GM10847 (cell line): ENCODE results near the gene CKAP5.

Experiments used
- POLR2A ChIP-seq: IDR thresholded peaks from 2 replicates; pipeline ENCODE4 v1.6.1; 2011; ENCODE audit not compliant: insufficient read length; ENCODE audit errors: extremely low read depth

CKAP5 gene

DNA sequence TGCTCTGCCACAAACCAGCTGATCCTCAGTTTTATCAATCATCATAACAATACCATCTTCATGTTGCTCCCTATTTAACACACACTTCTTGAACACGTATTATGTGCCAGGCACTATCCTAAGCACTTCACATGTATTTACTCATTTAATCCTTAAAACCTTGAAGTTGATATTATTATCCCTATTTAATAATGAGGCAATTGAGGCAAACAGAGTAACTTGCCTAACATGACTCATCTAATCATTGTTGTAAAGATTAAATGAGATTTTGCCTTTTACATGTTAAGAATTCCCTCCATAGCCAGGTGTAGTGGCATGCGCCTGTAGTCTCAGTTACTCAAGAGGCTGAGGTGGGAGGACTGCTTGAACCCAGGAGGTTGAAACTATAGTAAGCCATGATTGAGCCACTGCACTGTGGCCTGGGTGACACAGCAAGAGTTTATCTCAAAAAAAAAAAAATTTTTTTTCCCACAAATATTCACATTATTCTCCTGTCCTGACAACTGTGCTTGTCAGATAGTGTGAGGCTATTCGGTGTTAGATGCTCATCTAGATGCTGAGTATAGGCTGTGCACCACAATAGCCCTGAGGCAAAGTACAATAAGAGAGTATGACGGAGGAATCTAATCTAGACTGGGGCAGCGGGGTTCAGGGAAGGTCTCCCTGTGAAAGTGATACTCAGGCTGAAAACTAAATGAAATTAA lies 13.4 kb downstream of the CKAP5 start:
- TF ChIP-seq POLR2A: no peak

- TF ChIP-seq POLR2A: no peak
Measured at GRCh38 chr11:46827995-46828394, 18.1 kb downstream of the CKAP5 start.

DNA sequence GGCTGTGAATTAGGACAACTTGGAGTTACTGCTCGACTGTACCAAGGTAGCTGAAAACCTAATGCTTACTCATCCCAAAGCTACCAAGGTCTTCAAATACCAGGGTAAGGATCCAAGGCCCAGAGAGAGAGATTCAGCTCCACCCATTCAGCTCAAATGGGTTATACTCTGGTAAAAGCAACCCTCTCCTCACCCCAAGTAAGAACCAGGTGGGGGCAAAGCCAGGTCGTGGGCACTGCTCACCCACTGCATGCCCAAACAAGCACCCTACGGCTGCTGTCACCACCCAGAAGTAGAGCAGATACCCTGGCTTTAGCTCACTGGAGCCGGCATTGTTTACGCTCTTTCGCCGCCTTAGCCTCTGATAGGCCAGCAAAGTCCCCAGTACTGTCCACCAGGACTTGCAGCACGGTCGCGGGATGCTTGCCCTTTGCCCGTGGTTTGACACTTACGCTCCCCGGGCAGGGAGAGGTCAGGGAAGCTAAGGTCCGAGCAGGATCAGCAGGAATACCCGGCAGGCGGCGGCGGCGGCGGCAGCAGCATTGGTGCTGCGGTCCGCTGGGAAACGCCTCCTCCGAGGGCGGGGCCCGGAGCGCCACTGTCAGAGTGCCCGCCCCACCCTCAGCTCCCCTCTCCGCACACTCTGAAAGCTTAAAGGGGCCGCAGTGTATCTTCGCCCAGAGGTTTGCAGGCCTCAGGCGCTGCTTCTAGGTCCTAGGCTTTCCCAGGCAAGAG lies 19.6 kb downstream of the CKAP5 start:
- TF ChIP-seq POLR2A: no peak

GRCh38 chr11:46808799-46809431 lies 37.2 kb downstream of the CKAP5 start:
- no peak for TF ChIP-seq POLR2A

DNA sequence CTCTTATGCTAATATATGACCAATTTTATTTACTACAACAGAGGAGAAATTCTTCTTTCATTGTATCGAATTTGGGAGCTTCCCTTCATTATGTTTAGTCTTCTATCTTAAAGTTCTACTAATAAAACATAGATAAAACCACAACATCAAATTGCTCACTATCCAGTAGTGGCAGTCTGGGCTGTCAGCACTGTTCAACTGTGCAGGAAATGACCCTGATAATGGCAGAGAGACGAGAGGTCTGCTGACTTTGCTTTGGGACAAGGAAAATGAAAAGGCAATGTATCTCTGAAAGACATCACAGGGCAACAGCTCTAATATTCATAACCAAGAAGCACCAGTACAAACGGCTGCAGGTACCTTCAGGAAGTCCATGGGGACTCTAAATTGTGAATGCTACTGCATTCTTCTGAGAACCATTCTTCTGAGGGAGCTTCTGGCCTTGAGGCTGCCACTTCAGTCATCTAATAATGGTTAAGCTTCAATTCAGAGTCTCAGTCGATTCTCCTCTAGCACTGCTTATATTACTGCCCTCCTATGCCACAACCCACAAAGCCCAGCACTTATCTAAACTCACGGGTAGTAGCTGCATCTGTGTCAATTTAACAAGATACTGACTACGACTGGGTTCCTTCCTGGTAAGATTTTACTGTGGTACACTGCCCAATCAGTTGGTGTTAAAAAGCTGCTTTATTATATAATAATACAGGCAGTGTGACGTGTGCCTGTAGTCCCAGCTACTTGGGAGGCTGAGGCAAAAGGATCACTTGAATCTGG lies 44.2 kb downstream of the CKAP5 start:
- no peak for TF ChIP-seq POLR2A

- no peak for TF ChIP-seq POLR2A
Measured at GRCh38 chr11:46800177-46800576, 45.9 kb downstream of the CKAP5 start.

DNA sequence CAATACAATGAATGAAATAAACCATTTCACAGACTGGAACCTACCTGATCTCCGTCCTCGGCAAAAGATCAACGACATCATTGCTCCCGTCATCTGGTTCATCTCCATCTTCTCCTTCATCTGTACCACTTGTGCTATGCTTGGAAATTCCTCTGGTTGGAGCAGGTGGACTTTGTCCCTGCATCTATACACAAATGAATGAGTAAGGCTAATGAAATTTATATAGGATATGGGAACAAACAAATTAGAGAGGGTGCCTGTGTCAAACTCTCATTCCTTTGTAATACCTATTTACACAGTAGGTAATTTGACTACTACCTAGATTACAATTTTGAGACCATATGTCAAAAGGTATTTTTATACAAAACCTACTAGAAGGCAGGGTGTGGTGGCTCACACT lies 67.7 kb downstream of the CKAP5 start:
- no peak for TF ChIP-seq POLR2A

GRCh38 chr11:46776878-46777277 lies 69.2 kb downstream of the CKAP5 start:
- TF ChIP-seq POLR2A: no peak

GRCh38 chr11:46769636-46770221 lies 76.4 kb downstream of the CKAP5 start:
- TF ChIP-seq POLR2A: no peak

GRCh38 chr11:46766656-46767055 lies 79.4 kb downstream of the CKAP5 start:
- no peak for TF ChIP-seq POLR2A

- TF ChIP-seq POLR2A: no peak
Measured at GRCh38 chr11:46762248-46762647, 83.8 kb downstream of the CKAP5 start.

DNA sequence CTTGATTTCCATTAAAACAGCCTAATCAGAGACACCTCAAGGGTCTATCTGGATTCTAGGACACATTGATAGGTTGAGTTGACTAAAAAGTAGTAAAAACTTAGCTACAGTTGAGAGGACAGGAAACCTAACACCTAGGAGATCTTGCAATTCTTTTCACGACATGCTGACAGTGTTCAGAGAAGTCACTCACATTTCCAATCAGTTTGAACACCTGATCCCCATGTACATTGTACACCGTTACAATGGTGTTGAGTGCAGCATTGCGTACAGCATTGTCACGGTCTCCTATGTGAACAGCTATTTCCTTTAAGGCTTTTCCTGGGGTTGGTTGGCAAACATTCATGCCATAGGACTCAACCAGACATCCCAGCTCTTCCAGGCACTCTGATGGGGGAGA lies 84.3 kb downstream of the CKAP5 start:
- no peak for TF ChIP-seq POLR2A

DNA sequence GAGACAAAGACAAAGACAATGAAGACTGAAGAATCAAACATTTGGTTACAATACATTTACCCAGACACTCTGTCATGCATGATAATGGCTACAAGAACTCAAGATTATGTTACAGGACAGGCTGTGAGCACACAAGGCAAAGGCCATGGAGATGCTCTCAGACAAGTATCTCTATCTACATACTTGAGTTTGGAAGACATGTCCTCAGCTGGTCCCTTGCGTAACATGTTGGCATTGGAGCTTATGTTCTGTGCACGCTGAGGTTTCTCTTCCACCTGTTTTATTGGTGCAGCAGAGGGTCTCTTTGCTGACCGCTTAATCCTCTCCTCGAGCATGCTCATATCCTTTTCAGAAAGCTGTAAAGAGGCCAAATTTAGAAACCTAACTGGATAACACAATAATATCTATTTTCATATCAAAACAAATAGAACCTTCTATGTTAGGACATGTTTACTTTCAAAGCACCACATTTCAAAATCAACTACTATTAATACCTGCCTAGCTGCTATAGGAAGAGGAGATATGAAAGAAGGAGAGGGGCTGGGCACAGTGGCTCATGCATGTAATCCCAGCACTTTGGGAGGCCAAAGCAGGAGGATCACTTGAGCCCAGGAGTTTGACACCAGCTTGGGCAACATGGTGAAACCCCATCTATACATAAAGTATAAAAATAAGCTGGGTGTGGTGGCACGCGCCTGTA lies 85.5 kb downstream of the CKAP5 start:
- no peak for TF ChIP-seq POLR2A

GRCh38 chr11:46759196-46759595 lies 86.9 kb downstream of the CKAP5 start:
- TF ChIP-seq POLR2A: no peak

DNA sequence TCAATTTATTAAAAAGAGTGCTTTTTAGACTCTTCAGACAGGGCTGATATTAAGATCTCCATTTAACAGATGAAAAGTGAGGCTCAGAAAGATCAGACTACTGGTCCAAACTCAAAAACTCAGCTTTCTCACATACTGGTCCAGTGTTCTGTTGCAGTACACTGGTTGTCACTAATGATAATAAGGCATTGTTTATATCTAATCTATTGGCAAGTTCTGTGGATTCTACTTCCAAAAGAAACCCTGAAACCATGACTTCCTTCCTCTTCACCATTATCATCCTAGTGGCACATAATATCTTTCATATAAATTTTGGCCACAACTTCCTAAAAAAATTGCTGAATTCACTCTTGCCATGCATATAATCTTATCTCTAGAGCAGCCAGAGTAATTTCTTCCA lies 90.1 kb downstream of the CKAP5 start:
- TF ChIP-seq POLR2A: no peak

- TF ChIP-seq POLR2A: no peak
Measured at GRCh38 chr11:46747150-46747549, 98.9 kb downstream of the CKAP5 start.
